GM21367 (cell line): ENCODE measurements around the gene NIPAL4.
"Not testable (repeated sequence)": the region's sequence is repeated elsewhere in the genome, so short reads cannot be mapped to it uniquely, and the experiment has no call there.

Experiments
- ATAC-seq: cut with Tn5 transposase; IDR thresholded peaks from one replicate; pipeline ENCODE4 v1.9.1; 2021; ENCODE audit not compliant: unreplicated experiment

The NIPAL4 gene

GRCh38 chr5:157463081-157463480 lies 3.1 kb downstream of the NIPAL4 start:
- ATAC-seq = no peak

DNA sequence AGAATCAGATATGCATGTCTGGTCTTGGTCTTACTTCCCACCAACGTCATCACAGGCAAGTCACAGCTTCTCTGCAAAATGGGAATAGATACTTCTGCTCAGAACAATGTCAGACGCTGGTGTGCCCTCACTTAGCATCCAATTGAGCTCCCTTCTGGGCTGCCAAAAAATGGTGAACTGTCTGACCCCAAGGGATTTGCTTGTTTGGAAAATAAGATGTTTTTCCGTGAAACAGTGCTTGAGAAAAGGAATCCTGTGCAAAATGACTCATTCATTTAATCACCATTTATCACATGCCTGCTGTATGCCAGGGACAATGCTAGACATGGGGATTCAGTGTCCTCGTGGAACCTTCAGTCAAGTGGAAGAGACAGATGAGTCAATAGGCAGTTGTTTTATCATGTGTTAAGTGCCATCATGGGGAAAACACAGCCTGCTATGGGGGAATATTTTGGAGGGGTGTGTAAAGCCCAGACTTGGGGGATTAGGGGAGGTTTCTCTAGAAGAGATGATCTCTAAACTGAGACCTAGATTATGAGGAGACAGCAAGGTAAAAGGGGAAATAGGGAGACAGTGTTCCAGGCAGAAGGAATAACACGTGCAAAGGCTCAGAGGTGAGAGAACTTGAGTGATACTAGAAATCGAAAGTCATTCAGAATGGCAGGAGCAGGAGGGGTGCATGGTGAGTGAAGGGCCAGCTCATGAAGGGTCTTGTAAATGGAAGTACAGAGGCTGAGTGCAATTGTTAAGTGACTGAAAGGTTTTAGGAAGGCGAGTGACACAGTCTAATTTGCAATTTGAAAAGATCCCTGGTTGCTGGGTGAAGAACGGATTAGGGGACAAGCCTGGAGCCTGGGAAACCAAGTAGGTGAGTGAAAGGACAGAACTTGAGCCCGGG lies 3.9 kb downstream of the NIPAL4 start:
- ATAC-seq = no peak

- ATAC-seq = peak; percentile 71
Measured at GRCh38 chr5:157464519-157465171, 4.6 kb downstream of the NIPAL4 start.

GRCh38 chr5:157468293-157468965 lies 8.4 kb downstream of the NIPAL4 start:
- no peak for ATAC-seq

DNA sequence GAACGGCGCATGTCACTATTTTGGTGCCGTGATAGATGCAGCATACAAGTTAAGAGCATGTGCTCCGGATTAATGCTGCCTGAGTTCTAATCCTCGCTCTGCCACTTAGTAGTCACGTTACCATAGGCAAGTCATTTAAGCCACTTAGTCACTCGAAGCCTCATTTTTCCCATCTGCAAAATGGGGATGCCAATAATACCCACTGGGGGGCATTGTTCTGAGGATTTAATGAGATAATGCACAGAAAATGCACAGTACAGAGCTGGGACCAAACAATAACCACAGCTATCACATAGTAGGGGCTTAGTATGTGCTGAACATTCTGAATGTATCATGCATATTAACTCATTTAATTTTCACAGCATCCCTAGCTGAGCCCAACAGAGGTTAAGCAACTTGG lies 9.1 kb downstream of the NIPAL4 start:
- ATAC-seq = no peak

- ATAC-seq = no peak
Measured at GRCh38 chr5:157469687-157470086, 9.7 kb downstream of the NIPAL4 start.

- ATAC-seq = no peak
Measured at GRCh38 chr5:157470631-157471030, 10.6 kb downstream of the NIPAL4 start.

- ATAC-seq = no peak
Measured at GRCh38 chr5:157471709-157472108, 11.7 kb downstream of the NIPAL4 start.

GRCh38 chr5:157473383-157474320 lies 13.6 kb downstream of the NIPAL4 start:
- ATAC-seq = no peak

DNA sequence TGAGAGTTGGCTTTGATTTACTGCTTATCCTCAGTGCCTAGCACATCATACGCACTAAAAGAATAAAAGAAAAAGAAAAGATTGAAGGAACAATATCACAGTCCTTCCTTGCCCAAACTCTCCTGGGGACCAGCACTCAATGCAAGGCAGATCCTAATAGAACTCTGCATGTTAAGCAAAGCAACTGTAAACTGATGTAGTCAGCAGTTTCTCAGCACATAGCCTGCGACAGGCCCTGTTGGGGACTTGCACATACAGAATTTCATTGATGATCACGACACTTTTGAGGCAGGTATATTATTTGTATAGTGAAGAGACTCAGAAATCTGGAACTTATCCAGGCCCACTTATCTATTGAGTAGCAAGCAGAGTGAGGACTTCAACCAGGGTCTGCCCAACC lies 15.4 kb downstream of the NIPAL4 start:
- ATAC-seq = no peak

GRCh38 chr5:157476702-157477408 lies 16.8 kb downstream of the NIPAL4 start:
- peak; percentile 53 for ATAC-seq

- ATAC-seq = no peak
Measured at GRCh38 chr5:157477814-157478494, 17.9 kb downstream of the NIPAL4 start.

DNA sequence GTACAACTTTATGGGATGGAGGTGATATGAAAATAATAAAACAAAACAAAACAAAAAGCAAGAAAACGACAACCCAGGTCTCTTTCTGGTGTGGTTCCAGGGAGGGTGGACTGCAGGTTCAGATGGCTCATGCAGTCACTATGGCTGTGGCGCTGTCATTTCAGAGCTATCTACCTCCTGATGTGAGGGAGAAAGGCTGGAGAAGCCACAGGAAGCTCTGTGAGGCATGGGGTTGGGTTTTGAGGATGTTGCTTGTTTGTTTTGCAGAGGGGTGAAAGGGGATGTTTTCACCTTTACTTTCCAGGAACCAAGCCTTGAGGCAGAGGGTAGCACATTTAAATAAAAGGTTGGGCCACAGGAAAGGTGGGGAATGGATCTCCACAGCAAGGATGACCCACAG lies 18.7 kb downstream of the NIPAL4 start:
- no peak for ATAC-seq

DNA sequence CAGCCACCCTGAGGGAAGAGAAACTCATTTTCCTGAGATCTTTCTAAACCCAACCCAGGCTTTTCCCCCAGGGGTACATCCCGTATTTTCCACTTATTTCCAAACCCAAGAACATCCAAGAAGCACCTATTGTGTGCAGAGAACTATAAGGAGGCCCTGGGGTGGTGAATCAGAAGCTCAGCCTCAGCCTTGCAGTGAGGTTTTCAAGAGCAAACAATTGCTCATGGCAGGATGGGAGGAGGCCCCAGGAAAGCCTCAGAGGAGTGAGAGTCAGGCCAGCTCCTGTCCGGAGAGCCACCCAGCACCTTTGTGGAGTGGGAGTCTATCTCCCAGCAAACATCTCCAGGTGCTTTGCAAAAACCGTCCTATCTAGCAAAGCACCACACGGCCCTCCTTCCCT lies 19.2 kb downstream of the NIPAL4 start:
- ATAC-seq = no peak

- no peak for ATAC-seq
Measured at GRCh38 chr5:157479612-157480510, 19.8 kb downstream of the NIPAL4 start.

DNA sequence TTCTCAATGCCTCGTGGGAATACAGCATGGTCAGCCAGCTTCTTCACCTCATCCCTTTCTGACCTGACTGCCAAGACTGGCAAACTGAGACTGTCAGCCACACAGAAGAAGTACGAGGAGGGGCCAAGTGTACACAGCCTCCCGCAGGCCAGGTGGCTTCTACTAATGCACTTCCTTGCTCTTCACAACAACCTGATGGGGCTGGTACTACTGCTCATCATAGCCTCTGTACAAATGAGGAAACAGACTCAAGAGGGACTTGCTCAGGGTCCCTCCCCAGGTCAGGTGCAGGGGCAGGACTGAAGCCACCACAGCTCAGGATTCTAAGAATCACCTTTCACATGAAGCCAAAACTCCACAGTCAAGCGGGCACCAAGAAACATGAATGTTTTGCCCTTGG lies 21.3 kb downstream of the NIPAL4 start:
- ATAC-seq = no peak

DNA sequence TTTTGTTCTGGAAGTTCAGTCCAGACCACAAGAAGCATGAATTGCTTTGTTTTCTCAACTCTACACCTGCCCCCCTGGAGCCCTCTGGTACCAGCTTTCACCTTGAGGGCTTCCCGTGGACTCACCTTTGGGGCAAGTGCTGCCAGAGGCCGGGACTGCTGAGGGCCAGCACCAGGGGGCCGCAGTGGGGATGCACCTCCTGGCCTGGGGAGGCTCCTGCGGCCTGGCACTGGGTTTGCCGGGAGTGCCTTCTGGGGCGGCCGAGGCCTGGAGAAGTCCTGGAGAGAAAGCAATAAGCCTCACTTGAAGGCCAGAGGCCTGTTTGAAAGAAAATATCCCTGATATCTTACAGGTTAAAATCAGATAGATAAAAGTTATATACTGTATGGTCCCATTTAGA lies 21.7 kb downstream of the NIPAL4 start:
- no peak for ATAC-seq

GRCh38 chr5:157482702-157483101 lies 22.7 kb downstream of the NIPAL4 start:
- not testable (repeated sequence) for ATAC-seq

GRCh38 chr5:157484768-157485167 lies 24.8 kb downstream of the NIPAL4 start:
- no peak for ATAC-seq
